WTC11 (cell line): ENCODE data around the gene QTRT2. TPM values are rescaled to one million over a fixed set of nuclear protein-coding genes. Genes with fewer than 3 reads are reported as not detected.

Experiments used
- ATAC-seq: fragments of 200-7000 bp; cut with Tn5 transposase; 2 replicates; pipeline ENCODE4 v1.10.0; 2021; ENCODE audit warnings: mild to moderate bottlenecking, moderate library complexity
- CTCF ChIA-PET: fragments of 300-600 bp; sonication (Branson Sonifier 250); formaldehyde crosslinking; loops from one replicate; lab custom pipeline; 2021; ENCODE audit warnings: antibody characterized with exemption; lab: Charles Lee
- POLR2A ChIA-PET: fragments of 350-600 bp; sonication (Branson Sonifier 250); formaldehyde crosslinking; loops from one replicate; lab custom pipeline; 2021; ENCODE audit warnings: antibody characterized with exemption; lab: Charles Lee
- DNase-seq: peaks from one replicate; pipeline ENCODE4 v3.0.0; 2021; ENCODE audit warnings: low spot score
- H3K27ac Mint-ChIP-seq: 2 replicates; pipeline ENCODE4 v1.8.0; 2021; ENCODE audit warnings: mixed read lengths
- H3K27me3 Mint-ChIP-seq: 2 replicates; pipeline ENCODE4 v1.8.0; 2021; ENCODE audit warnings: low read depth, mild to moderate bottlenecking, moderate library complexity, mixed read lengths
- H3K36me3 Mint-ChIP-seq: 2 replicates; pipeline ENCODE4 v1.8.0; 2021; ENCODE audit warnings: mixed read lengths
- H3K4me1 Mint-ChIP-seq: 2 replicates; pipeline ENCODE4 v1.8.0; 2022; ENCODE audit warnings: mixed read lengths
- H3K4me3 Mint-ChIP-seq: 2 replicates; pipeline ENCODE4 v1.8.0; 2021; ENCODE audit warnings: mild to moderate bottlenecking, moderate library complexity, mixed read lengths
- H3K9me3 Mint-ChIP-seq: 2 replicates; pipeline ENCODE4 v1.8.0; 2021; ENCODE audit warnings: mixed read lengths
- ATF1 ChIP-seq: sonication (generic); formaldehyde crosslinking; IDR thresholded peaks from 2 replicates; pipeline ENCODE4 v1.8.1; 2023; ENCODE audit warnings: mild to moderate bottlenecking, moderate library complexity, missing genetic modification reagents
- CREM ChIP-seq: sonication (generic); formaldehyde crosslinking; IDR thresholded peaks from 2 replicates; pipeline ENCODE4 v1.8.1; 2022; ENCODE audit warnings: mild to moderate bottlenecking, missing genetic modification reagents, moderate library complexity
- ELF4 ChIP-seq: sonication (generic); formaldehyde crosslinking; IDR thresholded peaks from 2 replicates; pipeline ENCODE4 v1.8.1; 2022; ENCODE audit warnings: low read depth, mild to moderate bottlenecking, moderate library complexity, missing genetic modification reagents
- ETV6 ChIP-seq: sonication (generic); formaldehyde crosslinking; IDR thresholded peaks from 2 replicates; pipeline ENCODE4 v1.8.1; 2022; ENCODE audit warnings: mild to moderate bottlenecking, missing genetic modification reagents
- GABPB1 ChIP-seq: sonication (generic); formaldehyde crosslinking; IDR thresholded peaks from 2 replicates; pipeline ENCODE4 v1.8.1; 2023; ENCODE audit warnings: mild to moderate bottlenecking, missing genetic modification reagents
- GTF2I ChIP-seq: fragments of 250-450 bp; sonication (Bioruptor Pico); conservative IDR thresholded peaks from 2 replicates; pipeline ENCODE4 v1.4.0; 2021; ENCODE audit warnings: mild to moderate bottlenecking
- JAZF1 ChIP-seq: fragments of 250-450 bp; sonication (Bioruptor Pico); IDR thresholded peaks from 2 replicates; pipeline ENCODE4 v1.9.0; 2021; ENCODE audit warnings: moderate library complexity, mild to moderate bottlenecking, inconsistent platforms
- NFE2L1 ChIP-seq: sonication (generic); formaldehyde crosslinking; IDR thresholded peaks from 2 replicates; pipeline ENCODE4 v1.8.1; 2023; ENCODE audit warnings: missing genetic modification reagents
- NR2C2 ChIP-seq: sonication (generic); formaldehyde crosslinking; IDR thresholded peaks from 2 replicates; pipeline ENCODE4 v1.8.0; 2022; ENCODE audit warnings: mild to moderate bottlenecking, missing genetic modification reagents
- SMAD4 ChIP-seq: sonication (generic); formaldehyde crosslinking; IDR thresholded peaks from 2 replicates; pipeline ENCODE4 v1.8.0; 2022; ENCODE audit warnings: mild to moderate bottlenecking, missing genetic modification reagents
- SP1 ChIP-seq: sonication (generic); formaldehyde crosslinking; conservative IDR thresholded peaks from 2 replicates; pipeline ENCODE4 v1.8.1; 2022; ENCODE audit warnings: missing genetic modification reagents
- TP53 ChIP-seq: sonication (generic); formaldehyde crosslinking; IDR thresholded peaks from 2 replicates; pipeline ENCODE4 v1.8.1; 2023; ENCODE audit warnings: mild to moderate bottlenecking, missing genetic modification reagents
- ZNF121 ChIP-seq: sonication (generic); formaldehyde crosslinking; IDR thresholded peaks from 2 replicates; pipeline ENCODE4 v1.8.0; 2023; ENCODE audit warnings: missing genetic modification reagents
- total RNA-seq: library from RNA; stranded (reverse); gene quantifications from 3 replicates; pipeline ENCODE4 v1.2.3, GENCODE V29; 2021
- TF ChIP-seq, protein P1 (sequence below): sonication (generic); formaldehyde crosslinking; IDR thresholded peaks from 2 replicates; pipeline ENCODE4 v1.8.0; 2023; ENCODE audit warnings: missing genetic modification reagents
- TF ChIP-seq, protein P2 (sequence below): sonication (generic); formaldehyde crosslinking; IDR thresholded peaks from 2 replicates; pipeline ENCODE4 v1.8.1; 2023; ENCODE audit warnings: mild to moderate bottlenecking, missing genetic modification reagents
- TF ChIP-seq, protein P3 (sequence below): sonication (generic); formaldehyde crosslinking; IDR thresholded peaks from 2 replicates; pipeline ENCODE4 v1.8.1; 2022; ENCODE audit warnings: mild to moderate bottlenecking, missing genetic modification reagents, moderate library complexity, borderline replicate concordance
- TF ChIP-seq, protein P4 (sequence below): sonication (generic); formaldehyde crosslinking; IDR thresholded peaks from 2 replicates; pipeline ENCODE4 v1.8.0; 2023; ENCODE audit warnings: mild to moderate bottlenecking, missing genetic modification reagents
- TF ChIP-seq, protein P5 (sequence below): sonication (generic); formaldehyde crosslinking; conservative IDR thresholded peaks from 2 replicates; pipeline ENCODE4 v1.8.1; 2022; ENCODE audit warnings: mild to moderate bottlenecking, missing genetic modification reagents

The QTRT2 gene
- total RNA-seq, 1 experiment from 2014 or later, result 40.0 TPM

DNA sequence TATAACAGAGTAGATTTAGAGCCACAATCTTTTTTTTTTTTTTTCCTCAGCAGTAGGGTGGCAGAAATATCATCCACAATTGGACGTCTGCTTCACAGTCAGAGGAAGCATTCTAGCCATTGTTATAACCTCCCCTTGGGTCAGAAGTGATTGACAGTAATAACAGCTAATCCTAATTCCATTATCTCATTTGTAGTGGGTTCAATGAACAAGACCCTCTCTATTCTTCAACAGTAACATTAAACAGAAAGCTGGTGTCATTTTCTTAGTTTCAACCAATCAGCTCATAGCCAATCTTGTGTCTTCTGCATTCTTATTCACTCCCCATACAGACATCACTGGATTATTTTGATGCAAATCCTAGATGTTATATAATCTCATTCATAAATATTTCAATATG, 44.6 kb downstream of the QTRT2 start:
- H3K4me1 Mint-ChIP-seq, result peaks cover 14% of the 10 kb centered on the region
- H3K27me3 Mint-ChIP-seq, result no peaks in the 10 kb centered on the region
- ChIA-PET CTCF (interaction anchor here (1.4 kb wide), 1 partner anchor 11 kb away, joined by 4 read pairs; no protein-coding TSS in a partner anchor), POLR2A (no interaction called here)
- H3K27ac Mint-ChIP-seq, result no peak overlapping the region
- no peak for DNase-seq
- no peaks in the 10 kb centered on the region for H3K36me3 Mint-ChIP-seq
- no peak overlapping the region for H3K4me3 Mint-ChIP-seq
- TF ChIP-seq ZNF121 (CRISPR knock-in tag), result no peak
- TF ChIP-seq, protein P1, sequence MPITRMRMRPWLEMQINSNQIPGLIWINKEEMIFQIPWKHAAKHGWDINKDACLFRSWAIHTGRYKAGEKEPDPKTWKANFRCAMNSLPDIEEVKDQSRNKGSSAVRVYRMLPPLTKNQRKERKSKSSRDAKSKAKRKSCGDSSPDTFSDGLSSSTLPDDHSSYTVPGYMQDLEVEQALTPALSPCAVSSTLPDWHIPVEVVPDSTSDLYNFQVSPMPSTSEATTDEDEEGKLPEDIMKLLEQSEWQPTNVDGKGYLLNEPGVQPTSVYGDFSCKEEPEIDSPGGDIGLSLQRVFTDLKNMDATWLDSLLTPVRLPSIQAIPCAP (CRISPR knock-in tag), result no peak
- no peak for TF ChIP-seq GTF2I (CRISPR knock-in tag)
- TF ChIP-seq SMAD4 (CRISPR knock-in tag), result no peak
- TF ChIP-seq GABPB1 (CRISPR knock-in tag), result no peak
- no peak for TF ChIP-seq JAZF1 (CRISPR knock-in tag)
- TF ChIP-seq, protein P2, sequence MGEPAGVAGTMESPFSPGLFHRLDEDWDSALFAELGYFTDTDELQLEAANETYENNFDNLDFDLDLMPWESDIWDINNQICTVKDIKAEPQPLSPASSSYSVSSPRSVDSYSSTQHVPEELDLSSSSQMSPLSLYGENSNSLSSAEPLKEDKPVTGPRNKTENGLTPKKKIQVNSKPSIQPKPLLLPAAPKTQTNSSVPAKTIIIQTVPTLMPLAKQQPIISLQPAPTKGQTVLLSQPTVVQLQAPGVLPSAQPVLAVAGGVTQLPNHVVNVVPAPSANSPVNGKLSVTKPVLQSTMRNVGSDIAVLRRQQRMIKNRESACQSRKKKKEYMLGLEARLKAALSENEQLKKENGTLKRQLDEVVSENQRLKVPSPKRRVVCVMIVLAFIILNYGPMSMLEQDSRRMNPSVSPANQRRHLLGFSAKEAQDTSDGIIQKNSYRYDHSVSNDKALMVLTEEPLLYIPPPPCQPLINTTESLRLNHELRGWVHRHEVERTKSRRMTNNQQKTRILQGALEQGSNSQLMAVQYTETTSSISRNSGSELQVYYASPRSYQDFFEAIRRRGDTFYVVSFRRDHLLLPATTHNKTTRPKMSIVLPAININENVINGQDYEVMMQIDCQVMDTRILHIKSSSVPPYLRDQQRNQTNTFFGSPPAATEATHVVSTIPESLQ (CRISPR knock-in tag), result no peak
- no peak for TF ChIP-seq CREM (CRISPR knock-in tag)
- no peak for TF ChIP-seq NFE2L1 (CRISPR knock-in tag)
- TF ChIP-seq NR2C2 (CRISPR knock-in tag), result no peak
- TF ChIP-seq, protein P3, sequence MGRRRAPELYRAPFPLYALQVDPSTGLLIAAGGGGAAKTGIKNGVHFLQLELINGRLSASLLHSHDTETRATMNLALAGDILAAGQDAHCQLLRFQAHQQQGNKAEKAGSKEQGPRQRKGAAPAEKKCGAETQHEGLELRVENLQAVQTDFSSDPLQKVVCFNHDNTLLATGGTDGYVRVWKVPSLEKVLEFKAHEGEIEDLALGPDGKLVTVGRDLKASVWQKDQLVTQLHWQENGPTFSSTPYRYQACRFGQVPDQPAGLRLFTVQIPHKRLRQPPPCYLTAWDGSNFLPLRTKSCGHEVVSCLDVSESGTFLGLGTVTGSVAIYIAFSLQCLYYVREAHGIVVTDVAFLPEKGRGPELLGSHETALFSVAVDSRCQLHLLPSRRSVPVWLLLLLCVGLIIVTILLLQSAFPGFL (CRISPR knock-in tag), result no peak
- ATAC-seq, result no peak
- H3K9me3 Mint-ChIP-seq, result peaks cover 4% of the 10 kb centered on the region; the same call in 1 of the 2 replicates

DNA sequence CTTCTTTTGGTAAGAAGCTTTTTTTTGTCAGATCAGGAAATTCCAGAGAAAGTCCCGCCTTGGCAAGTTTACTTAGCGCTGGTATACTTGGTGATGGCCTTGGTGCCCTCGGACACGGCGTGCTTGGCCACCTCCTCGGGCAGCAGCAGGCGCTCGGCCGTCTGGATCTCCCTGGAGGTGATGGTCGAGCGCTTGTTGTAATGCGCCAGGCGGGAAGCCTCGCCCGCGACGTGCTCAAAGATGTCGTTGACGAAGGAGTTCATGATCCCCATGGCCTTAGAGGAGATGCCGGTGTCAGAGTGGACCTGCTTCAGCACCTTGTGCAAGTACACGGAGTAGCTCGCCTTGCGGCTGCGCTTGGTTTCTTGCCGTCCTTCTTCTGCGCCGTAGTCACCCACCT, 46.6 kb downstream of the QTRT2 start:
- POLR2A ChIA-PET, result no interaction called here

More for the DNA sequence above, 46.6 kb downstream of the QTRT2 start:
- TF ChIP-seq, protein P2 (CRISPR knock-in tag), result no peak
- TF ChIP-seq TP53 (CRISPR knock-in tag) (no peak), ETV6 (CRISPR knock-in tag) (no peak), ELF4 (no peak), CREM (CRISPR knock-in tag) (no peak), SP1 (CRISPR knock-in tag) (no peak), ATF1 (CRISPR knock-in tag) (no peak)
- TF ChIP-seq, protein P4, sequence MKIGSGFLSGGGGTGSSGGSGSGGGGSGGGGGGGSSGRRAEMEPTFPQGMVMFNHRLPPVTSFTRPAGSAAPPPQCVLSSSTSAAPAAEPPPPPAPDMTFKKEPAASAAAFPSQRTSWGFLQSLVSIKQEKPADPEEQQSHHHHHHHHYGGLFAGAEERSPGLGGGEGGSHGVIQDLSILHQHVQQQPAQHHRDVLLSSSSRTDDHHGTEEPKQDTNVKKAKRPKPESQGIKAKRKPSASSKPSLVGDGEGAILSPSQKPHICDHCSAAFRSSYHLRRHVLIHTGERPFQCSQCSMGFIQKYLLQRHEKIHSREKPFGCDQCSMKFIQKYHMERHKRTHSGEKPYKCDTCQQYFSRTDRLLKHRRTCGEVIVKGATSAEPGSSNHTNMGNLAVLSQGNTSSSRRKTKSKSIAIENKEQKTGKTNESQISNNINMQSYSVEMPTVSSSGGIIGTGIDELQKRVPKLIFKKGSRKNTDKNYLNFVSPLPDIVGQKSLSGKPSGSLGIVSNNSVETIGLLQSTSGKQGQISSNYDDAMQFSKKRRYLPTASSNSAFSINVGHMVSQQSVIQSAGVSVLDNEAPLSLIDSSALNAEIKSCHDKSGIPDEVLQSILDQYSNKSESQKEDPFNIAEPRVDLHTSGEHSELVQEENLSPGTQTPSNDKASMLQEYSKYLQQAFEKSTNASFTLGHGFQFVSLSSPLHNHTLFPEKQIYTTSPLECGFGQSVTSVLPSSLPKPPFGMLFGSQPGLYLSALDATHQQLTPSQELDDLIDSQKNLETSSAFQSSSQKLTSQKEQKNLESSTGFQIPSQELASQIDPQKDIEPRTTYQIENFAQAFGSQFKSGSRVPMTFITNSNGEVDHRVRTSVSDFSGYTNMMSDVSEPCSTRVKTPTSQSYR, result no peak
- TF ChIP-seq, protein P3 (CRISPR knock-in tag), result no peak
- TF ChIP-seq, protein P5, sequence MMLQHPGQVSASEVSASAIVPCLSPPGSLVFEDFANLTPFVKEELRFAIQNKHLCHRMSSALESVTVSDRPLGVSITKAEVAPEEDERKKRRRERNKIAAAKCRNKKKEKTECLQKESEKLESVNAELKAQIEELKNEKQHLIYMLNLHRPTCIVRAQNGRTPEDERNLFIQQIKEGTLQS (CRISPR knock-in tag), result no peak
- Mint-ChIP-seq H3K27ac (no peak overlapping the region), H3K36me3 (no peaks in the 10 kb centered on the region), H3K4me1 (peaks cover 14% of the 10 kb centered on the region), H3K4me3 (no peak overlapping the region), H3K27me3 (no peaks in the 10 kb centered on the region), H3K9me3 (no peaks in the 10 kb centered on the region)
- DNase-seq, result no peak
- ATAC-seq, result no peak
- CTCF ChIA-PET, result no interaction called here
